ENCODE data around the gene MCUR1.
"Not testable (repeated sequence)": the region's sequence is repeated elsewhere in the genome, so short reads cannot be mapped to it uniquely, and the experiment has no call there.

Gene MCUR1

DNA sequence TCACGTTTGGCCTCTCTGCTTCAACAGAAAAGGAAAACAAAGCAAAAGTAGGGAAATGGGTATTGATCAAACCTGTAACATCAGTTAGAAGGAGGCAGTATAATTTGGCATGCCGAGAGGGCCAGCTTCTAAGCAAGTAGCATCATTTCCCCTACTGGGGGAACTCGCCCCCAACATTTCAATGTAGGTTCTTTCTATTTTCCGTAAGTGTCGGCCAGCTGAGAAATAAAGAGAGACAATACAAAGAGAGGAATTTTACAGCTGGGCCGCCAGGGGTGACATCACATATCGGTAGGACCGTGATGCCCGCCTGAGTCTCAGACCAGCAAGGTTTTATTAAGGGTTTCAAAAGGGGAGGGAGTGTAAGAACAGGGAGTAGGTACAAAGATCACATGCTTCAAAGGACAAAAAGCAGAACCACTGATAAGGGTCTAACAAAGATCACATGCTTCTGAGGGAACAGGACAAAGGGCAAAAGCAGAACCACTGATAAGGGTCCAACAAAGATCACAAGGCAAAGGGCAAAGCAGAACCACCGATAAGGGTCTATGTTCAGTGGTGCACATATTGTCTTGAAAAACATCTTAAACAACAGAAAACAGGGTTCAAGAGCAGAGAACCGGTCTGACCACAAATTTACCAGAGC lies 14.4 kb upstream of the MCUR1 start:
- DNase-seq = not testable (repeated sequence)

DNA sequence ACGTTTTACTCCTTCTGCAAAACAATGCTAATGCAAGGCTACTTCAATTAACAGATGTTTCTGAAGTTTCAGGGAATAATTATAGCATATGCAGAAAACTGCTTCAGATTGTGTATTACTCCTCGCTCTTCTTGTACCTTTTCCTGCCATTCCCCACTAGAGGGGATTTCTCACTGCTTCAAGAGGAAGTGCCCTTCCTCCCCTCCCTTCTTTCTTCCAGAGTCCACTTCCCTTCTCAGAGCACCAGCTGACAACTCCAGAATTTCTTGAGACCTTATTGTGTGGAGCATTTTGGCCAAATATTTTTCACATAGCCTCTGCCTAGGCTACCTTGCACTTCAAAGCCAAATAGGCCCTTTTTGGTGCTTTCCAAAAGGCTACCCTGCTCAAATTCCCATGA lies 12.7 kb upstream of the MCUR1 start:
- DNase-seq = peak; percentile 36

DNA sequence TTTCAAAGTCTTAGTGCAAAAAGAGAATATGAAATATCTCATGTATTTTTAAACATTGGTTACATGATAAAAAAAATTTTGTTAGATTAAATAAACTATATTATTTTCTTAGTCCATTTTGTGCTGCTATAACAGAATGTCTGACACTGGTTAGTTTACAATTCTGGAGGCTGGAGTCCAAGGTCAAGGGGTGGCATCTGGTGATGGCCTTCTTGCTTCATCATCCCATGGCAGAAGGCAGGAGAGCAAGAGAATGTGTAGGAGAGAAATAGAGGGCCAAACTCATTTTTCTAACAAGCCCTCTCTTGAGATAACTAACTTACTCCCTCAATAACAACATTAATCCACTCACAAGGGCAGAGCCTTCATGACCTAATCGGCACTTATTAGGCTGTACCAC lies 11.5 kb upstream of the MCUR1 start:
- no peak for DNase-seq

- DNase-seq = no peak
Observed at GRCh38 chr6:13818341-13818740, 4.0 kb upstream of the MCUR1 start.

DNA sequence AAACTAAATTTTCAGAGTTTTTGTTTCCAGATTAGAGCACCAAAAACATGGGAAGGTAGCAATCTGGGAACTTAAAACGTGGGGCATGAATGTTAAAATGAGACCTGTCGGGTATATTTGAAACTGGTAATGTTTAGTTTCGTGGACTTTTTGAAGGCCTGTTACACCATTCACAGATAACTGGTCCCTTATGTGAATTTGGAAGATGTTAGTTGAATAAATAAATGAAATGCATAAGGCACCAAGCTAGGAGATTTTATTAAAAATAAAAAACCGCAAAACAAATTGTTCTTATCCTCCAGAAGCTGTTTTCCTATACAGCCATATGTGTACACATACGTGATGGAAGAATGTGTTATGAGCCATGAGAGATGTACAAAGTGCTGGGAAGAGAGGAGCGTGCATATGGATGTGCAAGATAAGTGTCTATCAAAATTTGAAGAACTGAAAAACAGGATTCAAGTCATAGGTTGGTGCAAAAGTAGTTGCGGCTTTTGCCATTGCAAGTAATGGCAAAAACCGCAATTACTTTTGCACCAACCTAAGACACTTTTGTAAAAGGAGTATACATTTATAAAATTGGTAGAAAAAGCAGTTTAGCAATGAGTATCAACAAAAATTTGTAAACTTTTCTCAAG lies 700 bp upstream of the MCUR1 start:
- DNase-seq = peak; percentile 37

GRCh38 chr6:13813621-13814175 lies 659 bp downstream of the MCUR1 start:
- peak; percentile 66 for DNase-seq

DNA sequence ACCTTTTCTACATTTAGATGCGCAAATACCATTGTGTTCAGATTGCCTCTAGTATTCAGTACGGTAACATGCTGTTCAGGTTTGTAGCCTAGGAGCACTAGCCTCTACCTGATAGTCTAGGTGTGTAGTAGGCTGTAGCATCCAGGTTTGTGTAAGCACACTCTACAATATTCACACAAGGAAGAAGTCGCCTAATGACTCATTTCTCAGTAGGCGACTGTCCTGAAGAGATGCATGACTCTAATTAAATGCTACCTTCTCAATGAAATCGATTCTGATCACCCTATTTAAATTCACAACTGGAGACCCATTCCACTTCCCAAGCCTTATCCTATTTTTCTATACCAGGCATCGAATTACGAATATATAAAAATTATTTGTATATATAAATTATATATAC lies 1.3 kb downstream of the MCUR1 start:
- peak; percentile 20 for DNase-seq

GRCh38 chr6:13812359-13812642 lies 2.1 kb downstream of the MCUR1 start:
- no peak for DNase-seq

DNA sequence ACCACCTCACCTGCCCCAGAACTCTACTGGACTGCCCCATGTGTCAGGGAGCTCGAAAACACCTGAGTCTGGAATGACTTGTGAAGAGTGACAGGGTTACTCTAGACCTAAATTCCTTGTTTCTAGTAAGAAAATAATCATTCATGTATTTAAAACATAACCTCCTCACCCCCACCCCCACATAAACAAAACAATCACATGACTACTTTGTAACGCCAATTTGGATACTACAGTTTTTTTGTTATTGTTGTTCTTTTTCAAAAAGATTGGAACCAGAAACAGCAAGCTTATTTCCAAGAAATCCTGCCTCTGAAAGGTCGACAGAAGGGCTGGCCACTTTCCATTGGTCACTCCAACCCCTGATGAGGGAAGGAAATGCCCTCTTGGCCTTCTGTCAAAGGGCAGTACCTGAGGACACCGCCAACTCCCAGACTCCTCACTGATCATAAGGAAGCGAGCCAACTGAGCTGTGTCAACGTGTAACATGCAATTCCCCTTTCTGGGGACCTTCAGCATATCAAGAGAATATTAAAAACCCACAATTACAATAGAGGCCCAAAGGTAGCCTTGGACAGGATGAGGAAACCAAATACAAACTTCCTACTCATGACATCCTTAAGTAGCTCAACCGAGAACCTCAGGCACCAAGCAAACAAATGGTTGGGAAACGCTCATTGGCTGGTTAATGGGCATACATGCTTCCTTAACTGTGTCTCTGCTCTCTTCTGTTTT lies 2.6 kb downstream of the MCUR1 start:
- DNase-seq = peak; percentile 18

DNA sequence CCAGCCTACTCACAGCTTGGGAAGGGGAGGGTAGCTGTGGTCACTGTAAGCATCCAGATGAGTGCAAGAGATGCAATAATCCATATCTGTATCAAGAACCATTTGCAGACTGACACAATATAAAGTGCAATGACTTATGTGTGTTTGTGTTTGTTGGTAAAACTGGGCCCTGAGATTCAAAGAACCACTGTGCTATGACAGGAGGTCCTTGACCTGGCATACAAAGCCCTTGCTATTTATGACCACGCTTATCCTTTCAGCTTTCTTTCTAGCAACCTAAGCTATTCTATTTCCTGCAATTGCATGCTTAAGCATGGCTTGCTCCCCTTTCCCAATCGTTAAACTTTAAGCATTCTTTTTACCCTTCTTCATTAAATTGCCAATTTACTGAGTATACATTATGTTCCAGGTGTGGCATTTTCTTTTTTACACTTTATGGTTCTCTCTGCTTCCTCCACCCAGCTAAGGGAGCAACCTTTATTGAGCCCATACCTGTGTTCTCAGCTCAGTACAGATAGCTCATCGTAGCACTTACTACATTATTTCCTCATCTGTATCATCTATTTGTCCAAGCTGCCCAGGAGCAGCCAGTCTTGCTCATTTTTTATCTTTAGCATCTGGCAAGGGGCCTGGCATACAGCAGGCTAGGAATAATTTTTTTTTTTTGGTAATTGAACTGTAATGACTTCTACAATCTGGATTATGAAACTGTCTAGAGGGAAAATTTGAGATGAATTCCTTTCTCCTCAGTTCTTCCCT lies 3.5 kb downstream of the MCUR1 start:
- no peak for DNase-seq

DNA sequence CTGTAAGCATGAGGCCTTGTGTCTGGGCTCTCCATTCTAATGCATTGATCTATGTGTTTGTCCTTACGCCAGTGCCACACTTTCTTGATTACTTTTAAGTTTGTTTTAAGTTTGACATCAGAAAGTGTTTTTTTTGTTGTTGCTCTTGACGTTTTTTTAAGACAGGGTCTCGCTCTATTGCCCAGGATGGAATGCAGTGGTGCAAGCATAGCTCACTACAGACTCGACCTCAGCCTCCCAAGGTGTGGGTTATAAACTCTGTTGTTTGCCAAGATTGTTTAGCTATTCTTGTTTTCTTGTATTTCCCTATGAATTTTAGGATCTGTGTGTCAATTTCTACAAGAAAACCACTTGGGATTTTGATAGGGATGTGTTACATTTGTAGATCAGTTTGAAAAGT lies 5.6 kb downstream of the MCUR1 start:
- DNase-seq = no peak

- no peak for DNase-seq
Observed at GRCh38 chr6:13807696-13808095, 6.7 kb downstream of the MCUR1 start.

DNA sequence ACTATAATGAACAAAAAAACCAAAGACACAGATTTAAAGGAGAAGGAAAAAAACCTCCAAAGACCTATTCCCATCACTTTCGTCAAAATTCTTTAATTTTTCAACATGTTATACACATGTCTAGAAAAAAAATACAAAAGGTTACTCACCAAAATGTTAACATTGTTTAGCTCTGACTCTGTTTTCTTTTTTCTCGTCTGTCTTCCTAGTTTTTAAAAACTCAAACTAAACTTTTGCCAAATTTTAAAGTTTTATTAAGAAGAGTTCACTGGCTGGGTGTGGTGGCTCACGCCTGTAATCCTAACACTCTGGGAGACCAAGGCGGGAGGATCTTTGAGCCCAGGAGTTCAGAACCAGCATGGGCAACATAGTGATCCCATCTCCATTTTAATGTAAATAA lies 10.8 kb downstream of the MCUR1 start:
- no peak for DNase-seq

DNA sequence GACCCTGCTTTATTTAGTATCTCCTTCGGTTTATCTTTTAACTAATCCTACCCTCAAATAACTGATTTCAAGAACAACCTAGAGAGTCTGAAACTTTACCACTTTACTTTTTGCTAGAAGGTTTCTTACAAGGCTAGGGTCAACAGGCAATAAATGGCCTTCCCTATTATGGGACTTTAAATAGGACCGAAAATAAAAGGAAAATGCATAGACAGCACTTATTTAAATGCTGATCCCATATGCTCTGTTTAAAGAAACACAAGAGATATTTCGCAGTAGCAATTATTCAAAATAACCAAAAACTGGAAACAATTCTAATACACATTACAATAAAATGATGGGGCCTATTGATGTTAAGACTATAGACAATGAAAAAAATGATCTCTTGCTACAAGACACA lies 13.7 kb downstream of the MCUR1 start:
- DNase-seq = no peak

DNA sequence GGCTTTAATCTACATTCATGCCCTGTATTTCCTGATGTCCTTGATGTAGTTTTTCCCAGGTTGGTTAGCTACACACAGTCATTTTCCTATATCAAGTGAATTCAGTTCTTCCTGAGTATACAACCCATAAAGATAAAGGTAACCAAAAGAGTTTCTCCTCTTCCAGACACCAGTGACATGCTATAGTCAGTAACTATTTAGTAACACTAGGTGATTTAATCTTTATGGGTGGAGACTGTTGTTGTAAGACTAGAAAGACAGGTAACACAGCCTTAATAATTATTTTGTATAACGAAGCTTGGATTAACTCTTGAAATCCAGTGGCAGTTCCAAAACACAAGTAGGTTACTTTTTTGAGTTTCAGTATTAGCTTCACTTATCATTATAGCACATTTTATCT lies 17.6 kb downstream of the MCUR1 start:
- no peak for DNase-seq

GRCh38 chr6:13795041-13795750 lies 19.2 kb downstream of the MCUR1 start:
- peak; percentile 76 for DNase-seq

DNA sequence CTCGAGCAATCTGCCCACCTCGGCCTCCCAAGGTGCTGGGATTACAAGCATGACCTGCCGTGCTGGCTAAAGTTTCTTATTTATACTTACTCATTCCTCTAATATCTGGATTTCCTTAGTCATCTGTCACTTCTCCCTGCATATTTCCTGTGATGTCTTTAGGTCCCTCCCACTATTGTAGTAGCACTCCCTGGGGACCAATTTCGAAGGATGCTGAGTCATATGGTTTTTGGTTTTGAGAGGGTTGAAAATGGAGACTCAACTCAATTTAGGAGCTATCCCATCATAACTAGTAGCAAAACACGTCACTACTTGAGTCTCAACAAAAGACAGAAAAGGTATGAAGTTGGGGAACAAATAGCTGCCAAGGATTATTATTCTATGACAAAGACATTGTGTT lies 20.2 kb downstream of the MCUR1 start:
- no peak for DNase-seq

DNA sequence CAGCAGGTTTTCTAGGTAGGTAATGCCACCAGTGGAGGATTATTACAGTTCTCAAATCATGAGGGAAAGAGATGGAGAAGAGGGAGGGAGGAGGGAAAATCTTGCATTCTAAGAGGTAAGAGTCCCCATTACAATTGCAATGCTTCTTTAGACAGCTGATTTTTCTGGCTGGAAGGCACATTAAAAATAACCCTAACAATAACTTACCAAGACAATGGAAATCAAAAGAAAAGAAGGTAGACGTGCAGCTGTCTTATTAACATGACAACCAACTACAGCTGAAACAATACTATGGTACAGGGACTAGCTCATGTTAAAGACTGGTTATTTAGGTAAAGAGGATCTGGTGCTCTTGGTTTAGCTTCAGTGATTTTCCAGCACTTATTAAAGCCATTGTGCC lies 24.6 kb downstream of the MCUR1 start:
- no peak for DNase-seq

- no peak for DNase-seq
Observed at GRCh38 chr6:13788820-13789219, 25.5 kb downstream of the MCUR1 start.

DNA sequence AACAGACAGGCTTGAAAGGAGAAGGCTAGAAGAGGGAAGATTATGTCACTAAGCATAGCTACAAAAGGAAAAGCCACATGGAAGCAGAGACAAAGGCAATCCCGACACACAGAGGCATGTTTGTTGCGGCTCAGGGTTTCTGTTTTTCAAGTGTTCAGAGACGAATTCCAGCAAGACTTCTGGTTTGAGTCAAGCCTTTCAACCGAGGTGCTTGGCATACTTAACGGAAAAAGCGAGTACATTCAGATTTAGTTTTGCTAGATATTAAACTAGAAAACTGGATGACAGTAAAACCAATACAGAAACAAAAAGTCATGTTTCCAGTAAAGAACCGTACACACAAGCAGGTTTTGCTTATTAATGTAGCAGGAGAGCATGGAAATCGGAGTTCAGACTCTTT lies 27.2 kb downstream of the MCUR1 start:
- DNase-seq = no peak

GRCh38 chr6:13780162-13780561 lies 34.2 kb downstream of the MCUR1 start:
- not testable (repeated sequence) for DNase-seq

DNA sequence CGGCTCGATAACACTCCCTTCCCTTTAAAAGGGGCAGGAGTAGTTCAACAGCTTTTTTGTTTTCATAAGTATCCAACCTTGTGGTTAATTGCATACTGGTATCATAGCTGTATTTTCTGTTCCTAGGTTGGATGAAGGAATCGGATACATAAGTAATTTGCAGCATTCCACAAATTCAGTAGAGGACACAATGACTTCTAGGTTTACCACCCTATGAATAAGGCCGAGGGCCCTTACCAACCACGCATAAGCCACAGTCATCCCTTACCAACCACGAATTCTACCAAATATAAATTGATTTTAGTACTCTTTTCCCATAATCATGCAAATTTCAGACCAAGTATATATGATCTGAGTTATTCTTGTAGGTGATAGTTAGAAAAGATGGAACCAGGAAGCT lies 36.3 kb downstream of the MCUR1 start:
- DNase-seq = no peak

GRCh38 chr6:13776602-13777001 lies 37.8 kb downstream of the MCUR1 start:
- DNase-seq = no peak

Data from inflammatory macrophage treated with lipopolysaccharide for 4 hours (primary cell).